ENCODE data around the gene CTRL.
A peak's percentile ranks its signal among the peaks of the same experiment; 100 is the strongest.
"Not testable (repeated sequence)": the region's sequence is repeated elsewhere in the genome, so short reads cannot be mapped to it uniquely, and the experiment has no call there.

Gene CTRL

GRCh38 chr16:67922740-67923139 is 8.9 kb downstream of the CTRL start:
- DNase-seq, result no peak

- DNase-seq, result no peak
Observed at GRCh38 chr16:67922221-67922620, 9.4 kb downstream of the CTRL start.

- no peak for DNase-seq
Observed at GRCh38 chr16:67919622-67920221, 11.9 kb downstream of the CTRL start.

GRCh38 chr16:67917852-67918236 is 13.8 kb downstream of the CTRL start:
- DNase-seq, result peak; percentile 71

GRCh38 chr16:67917140-67917851 is 14.4 kb downstream of the CTRL start:
- DNase-seq, result no peak

- no peak for DNase-seq
Observed at GRCh38 chr16:67915831-67916723, 15.6 kb downstream of the CTRL start.

GRCh38 chr16:67915496-67915769 is 16.2 kb downstream of the CTRL start:
- DNase-seq, result not testable (repeated sequence)

GRCh38 chr16:67914758-67915495 is 16.7 kb downstream of the CTRL start:
- DNase-seq, result no peak

GRCh38 chr16:67910158-67910557 is 21.5 kb downstream of the CTRL start:
- no peak for DNase-seq

- no peak for DNase-seq
Observed at GRCh38 chr16:67909056-67909742, 22.5 kb downstream of the CTRL start.

- no peak for DNase-seq
Observed at GRCh38 chr16:67907397-67908180, 24.1 kb downstream of the CTRL start.

GRCh38 chr16:67902831-67903230 is 28.8 kb downstream of the CTRL start:
- no peak for DNase-seq

GRCh38 chr16:67901734-67902133 is 29.9 kb downstream of the CTRL start:
- DNase-seq, result no peak

GRCh38 chr16:67897231-67897630 is 34.4 kb downstream of the CTRL start:
- DNase-seq, result no peak

- peak; percentile 15 for DNase-seq
Observed at GRCh38 chr16:67893743-67894399, 37.8 kb downstream of the CTRL start.

GRCh38 chr16:67892899-67893742 is 38.5 kb downstream of the CTRL start, which contains the start of gene PSKH1:
TSS of gene PSKH1 (plus strand) at chr16:67893254. CDS start at chr16:67908750, 15,496 bp downstream.
- DNase-seq, result peak; percentile 96

GRCh38 chr16:67892375-67892774 is 39.3 kb downstream of the CTRL start:
- no peak for DNase-seq

GRCh38 chr16:67888331-67888730 is 43.3 kb downstream of the CTRL start:
- no peak for DNase-seq

- no peak for DNase-seq
Observed at GRCh38 chr16:67886387-67886786, 45.3 kb downstream of the CTRL start.

GRCh38 chr16:67885976-67886375 is 45.7 kb downstream of the CTRL start:
- no peak for DNase-seq
